GM12892 (cell line): Measurements from ENCODE around the gene ZFYVE19. TPM values are rescaled to one million over a fixed set of nuclear protein-coding genes. Genes with fewer than 3 reads are reported as not detected.

Experiments used
- DNase-seq: peaks from one replicate; pipeline ENCODE4 v3.0.0; 2011; ENCODE audit not compliant: insufficient read length
- FAIRE-seq: peaks from 2 replicates; lab custom pipeline; 2011; peaks lifted over from hg19 to GRCh38; lab: Jason Lieb, UNC
- POLR2A ChIP-seq: IDR thresholded peaks from 2 replicates; pipeline ENCODE4 v1.6.1; 2011; ENCODE audit warnings: low read depth, low read length, control low read depth
- POLR2AphosphoS5 ChIP-seq: IDR thresholded peaks from 2 replicates; pipeline ENCODE4 v1.6.1; 2011; ENCODE audit warnings: low read depth, low read length, control low read depth
- TAF1 ChIP-seq: IDR thresholded peaks from 2 replicates; pipeline ENCODE4 v1.6.1; 2011; ENCODE audit warnings: low read depth, mild to moderate bottlenecking, control low read depth, low read length, borderline replicate concordance
- polyA plus RNA-seq: library from polyadenylated mRNA; unstranded; fragments of >200 nt; gene quantifications from one replicate; pipeline ENCODE4 v1.2.1, GENCODE V29; 2012; ENCODE audit warnings: missing spikeins, inconsistent platforms; ENCODE audit not compliant: missing spikeins

ZFYVE19 gene
- 21.6 TPM for polyA plus RNA-seq

GRCh38 chr15:40807028-40807887, at the start of gene ZFYVE19, which contains the start of gene DNAJC17:
Gene ZFYVE19, plus strand, starts transcription at chr15:40807089. Its CDS starts 501 bp downstream, at chr15:40807590.
Gene DNAJC17, minus strand, starts transcription at chr15:40807473. Its CDS starts 27 bp downstream, at chr15:40807446.
- peak; percentile 96 for FAIRE-seq
- TF ChIP-seq TAF1 (peak; percentile 33; the same call in 1 of the 2 replicates), POLR2A (peak; percentile 87), POLR2AphosphoS5 (peak; percentile 69)

DNA sequence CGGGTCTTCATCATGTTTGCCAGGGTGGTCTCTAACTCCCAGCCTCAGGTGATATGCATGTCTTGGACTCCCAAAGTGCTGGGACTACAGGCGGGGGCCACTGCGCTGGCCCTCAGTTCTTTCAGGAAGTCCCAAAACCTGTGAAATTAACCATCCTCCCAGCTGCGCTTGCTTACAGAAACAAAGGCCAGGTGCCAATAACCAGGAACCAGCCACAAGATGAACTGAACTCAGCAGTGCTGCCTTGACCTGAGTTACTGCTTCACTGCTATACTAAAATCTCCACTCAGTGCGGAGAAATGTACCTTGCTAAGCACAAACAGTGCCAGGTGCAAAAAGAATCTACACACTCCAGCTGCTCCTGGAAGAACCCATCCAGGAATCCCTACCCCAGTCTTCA, 46.9 kb upstream of the ZFYVE19 start:
- no peak for TF ChIP-seq TAF1
- no peak for TF ChIP-seq POLR2AphosphoS5
- TF ChIP-seq POLR2A = no peak
- FAIRE-seq (no peak), DNase-seq (no peak)

More at GRCh38 chr15:40807028-40807887, at the start of gene ZFYVE19, which contains the start of gene DNAJC17:
- DNase-seq = peak; percentile 82

- no peak for TF ChIP-seq POLR2AphosphoS5
- no peak for TF ChIP-seq TAF1
- no peak for TF ChIP-seq POLR2A
- DNase-seq = peak; percentile 57
- peak; percentile 65 for FAIRE-seq
Measured at GRCh38 chr15:40762919-40763800, 43.7 kb upstream of the ZFYVE19 start.

DNA sequence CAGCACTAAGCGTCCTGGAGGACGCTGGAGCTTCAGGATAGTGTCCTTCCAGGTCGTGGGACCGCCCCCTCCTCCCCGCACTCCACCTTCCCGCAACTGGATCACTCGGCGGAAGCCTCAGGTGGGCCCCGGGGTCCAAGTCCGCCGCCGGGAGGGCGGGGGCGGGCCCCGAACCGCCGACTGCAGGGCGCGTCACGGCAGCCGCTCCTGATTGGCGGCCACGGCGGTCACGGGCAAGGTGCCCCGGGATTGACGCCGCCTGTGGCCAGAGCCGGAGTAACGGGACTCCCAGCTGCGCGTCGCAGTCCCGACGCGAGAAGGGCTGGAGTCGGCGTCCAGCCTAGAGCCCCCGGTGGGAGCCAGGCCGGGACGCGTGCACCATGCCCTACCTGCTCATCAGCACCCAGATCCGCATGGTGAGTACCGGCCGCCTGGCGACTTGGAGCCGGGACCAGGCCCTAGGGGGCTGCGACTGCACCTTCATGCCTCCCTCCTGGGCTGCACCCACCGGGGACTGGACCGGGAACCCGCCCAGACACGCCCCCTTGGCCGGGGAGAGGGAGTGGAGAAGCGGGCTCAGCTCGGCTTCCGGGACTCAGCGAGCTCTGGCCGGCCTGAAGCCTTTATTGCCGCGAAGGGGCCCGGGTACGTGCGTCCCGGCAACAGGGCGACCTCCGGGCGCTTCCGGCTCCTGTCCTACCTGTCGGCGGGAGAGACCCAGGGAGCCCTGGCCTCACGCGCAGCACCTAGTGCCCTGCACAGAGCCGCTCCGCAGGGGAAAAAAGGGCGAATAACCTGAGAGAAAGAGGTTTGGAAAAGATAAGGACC, 42.9 kb upstream of the ZFYVE19 start, which contains the start of gene GCHFR:
Gene GCHFR, plus strand, starts transcription at position 268 of the 828 bp plus-strand sequence. Its CDS starts 113 bp downstream, at position 381.
- TF ChIP-seq POLR2AphosphoS5 (peak; percentile 55; the same call in 1 of the 2 replicates), POLR2A (0 out of 2 replicates have a peak, but pooled peaks have one; percentile 22), TAF1 (no peak)
- DNase-seq (peak; percentile 78), FAIRE-seq (peak; percentile 78)

DNA sequence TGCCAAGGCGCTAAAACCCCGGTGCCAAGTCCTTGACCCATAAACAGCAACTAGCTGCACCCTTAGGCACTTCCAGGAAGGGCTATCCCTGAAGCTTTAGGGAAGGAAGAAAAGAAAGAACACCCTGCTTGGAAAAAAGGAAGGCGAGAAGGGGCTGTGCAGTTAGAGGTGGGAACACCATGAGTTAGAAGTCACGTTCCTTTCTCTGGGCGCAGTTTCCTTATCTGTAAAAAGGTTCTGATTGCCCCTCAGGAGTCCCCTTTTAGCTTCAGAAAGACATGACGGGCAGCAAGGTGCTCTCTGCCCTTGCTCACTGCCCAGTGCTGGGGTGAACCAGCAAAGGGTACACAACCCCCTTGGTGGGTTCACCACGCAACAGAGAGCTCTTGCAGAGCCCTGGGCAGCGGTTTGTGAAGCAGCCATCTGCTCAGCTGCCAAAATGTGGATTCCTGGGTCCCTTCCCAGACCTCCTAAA, 42.2 kb upstream of the ZFYVE19 start:
- TF ChIP-seq POLR2A = no peak
- no peak for TF ChIP-seq TAF1
- no peak for TF ChIP-seq POLR2AphosphoS5
- FAIRE-seq (peak; percentile 17), DNase-seq (no peak)

DNA sequence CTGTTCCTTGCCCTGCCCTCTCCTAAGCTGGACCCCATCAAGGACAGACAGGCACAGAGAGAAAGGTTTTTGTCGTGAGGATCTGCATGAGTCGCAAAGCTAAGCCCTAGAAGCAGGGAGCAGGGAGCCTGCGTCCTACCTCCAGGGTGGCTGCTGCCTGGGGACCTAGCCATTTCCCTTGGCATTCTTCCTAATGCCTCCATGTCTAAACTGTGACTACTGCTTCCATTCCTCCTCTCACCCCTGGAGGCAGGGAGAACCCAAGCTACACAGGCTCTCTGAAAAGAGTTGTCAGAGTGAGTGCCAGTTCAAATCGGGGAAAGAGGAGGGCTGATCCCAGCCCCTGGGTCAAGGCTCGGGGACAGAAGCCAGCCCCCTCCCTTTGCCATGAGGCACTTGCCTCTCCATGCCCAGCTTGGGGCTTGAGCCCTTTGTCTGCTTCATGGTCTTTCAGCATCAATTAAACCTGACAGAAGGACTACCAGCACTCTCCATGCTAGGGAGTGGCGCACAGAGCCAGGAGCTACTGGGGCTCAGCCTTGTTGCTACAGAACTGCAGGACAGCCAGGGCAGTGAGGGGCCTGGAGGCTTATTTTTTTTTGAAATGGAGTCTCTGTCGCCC, 40.6 kb upstream of the ZFYVE19 start:
- DNase-seq = no peak
- no peak for FAIRE-seq
- no peak for TF ChIP-seq TAF1
- TF ChIP-seq POLR2A = no peak
- TF ChIP-seq POLR2AphosphoS5 = no peak

DNA sequence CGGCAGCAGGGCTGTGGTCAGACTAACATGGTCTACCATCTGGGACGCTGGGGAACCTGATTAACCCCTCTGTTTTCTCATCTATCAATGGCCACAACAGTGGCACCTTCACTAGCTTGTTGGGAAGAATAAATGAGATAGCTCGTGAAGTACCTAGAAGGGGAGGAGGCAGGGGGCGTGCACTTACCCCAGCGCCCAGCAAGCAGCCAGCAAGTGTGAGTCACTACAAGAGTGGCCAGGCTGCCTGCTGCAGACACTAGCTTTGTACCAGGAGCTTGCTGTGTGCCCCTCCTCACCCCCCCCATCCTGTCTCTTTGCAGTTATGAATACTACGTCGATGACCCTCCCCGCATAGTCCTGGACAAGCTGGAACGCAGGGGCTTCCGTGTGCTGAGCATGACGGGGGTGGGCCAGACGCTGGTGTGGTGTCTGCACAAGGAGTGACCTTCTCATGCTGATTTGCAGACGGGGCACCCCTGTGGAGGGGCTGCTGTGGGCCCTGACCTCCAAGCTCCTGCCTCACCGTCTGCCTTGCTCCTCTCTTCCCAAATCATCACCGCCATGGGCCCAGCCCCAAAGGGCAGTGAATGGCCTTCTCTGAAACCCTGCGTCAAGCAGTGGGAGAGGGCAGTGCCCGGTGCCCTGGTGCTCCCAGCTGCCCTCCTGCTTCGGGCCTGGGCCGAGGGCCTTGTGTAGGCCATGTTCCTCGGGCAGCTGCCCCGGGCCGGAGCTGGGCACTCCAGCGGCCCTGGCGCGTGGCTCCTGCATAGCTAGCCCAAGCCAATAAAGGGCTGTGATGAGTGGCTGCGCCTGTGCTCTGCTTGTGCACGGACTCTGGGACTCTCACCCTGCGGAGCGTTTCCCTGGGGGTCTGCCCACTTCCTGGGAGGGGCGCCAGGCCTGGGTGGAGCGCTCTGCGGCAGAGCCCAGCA, 39.7 kb upstream of the ZFYVE19 start:
- no peak for FAIRE-seq
- DNase-seq = no peak
- no peak for TF ChIP-seq POLR2AphosphoS5
- TF ChIP-seq TAF1 = no peak
- no peak for TF ChIP-seq POLR2A

DNA sequence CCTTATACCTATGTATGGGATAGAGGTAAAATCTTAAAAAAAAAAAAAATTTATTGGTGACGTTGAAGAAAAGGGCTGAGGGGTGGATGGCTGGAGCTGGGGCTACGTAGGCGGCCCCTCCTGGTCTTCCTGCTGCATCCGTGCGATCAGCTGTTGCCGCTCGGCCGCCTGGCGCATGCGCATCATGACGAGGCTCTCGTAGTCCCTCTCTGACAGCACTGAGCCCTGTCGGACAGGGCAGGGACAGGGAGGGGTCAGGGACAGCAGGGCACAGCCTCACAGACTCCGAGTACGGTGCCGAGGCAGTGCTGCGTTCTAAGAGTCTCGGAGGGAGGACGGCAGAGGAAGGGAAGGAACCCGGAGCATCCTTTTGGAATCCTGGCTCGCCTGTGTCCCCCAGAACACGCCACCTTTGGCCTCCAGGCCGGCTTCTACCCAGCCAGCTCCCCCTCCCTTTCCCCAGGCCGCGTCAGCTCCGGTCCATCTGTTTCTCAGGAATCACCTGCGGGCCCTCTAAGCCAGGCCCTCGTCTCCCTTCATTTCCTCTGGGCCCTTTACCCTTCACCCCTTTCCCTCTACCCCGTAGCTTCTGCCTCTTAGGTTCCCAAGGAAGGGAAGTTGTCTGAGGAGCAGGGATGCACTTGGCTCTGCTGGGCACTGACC, 38.9 kb upstream of the ZFYVE19 start:
- FAIRE-seq (no peak), DNase-seq (no peak)
- TF ChIP-seq POLR2AphosphoS5 = no peak
- TF ChIP-seq POLR2A = no peak
- TF ChIP-seq TAF1 = no peak
